ENCODE data around the gene KDM1A.
A peak's percentile ranks its signal among the peaks of the same experiment; 100 is the strongest.

Gene KDM1A

GRCh38 chr1:23020706-23021405 lies 1.6 kb downstream of the KDM1A start:
- no peak for DNase-seq (ENCODE audit: low read depth)
- peak overlapping the region; percentile 94 for H3K4me3 ChIP-seq (ENCODE audit: low read depth, low read length)
- TF ChIP-seq CTCF (IDR thresholded peaks at IDR 0.05; ENCODE audit: low read depth, low read length, missing control alignments), result no peak

GRCh38 chr1:23021834-23022233 lies 2.6 kb downstream of the KDM1A start:
- no peak overlapping the region; the same call in 1 of the 2 replicates for H3K4me3 ChIP-seq (ENCODE audit: low read depth, low read length)
- no peak for DNase-seq (ENCODE audit: low read depth)
- TF ChIP-seq CTCF (IDR thresholded peaks at IDR 0.05; ENCODE audit: low read depth, low read length, missing control alignments), result no peak

- no peak for DNase-seq (ENCODE audit: low read depth)
- H3K4me3 ChIP-seq (ENCODE audit: low read depth, low read length), result no peak overlapping the region
- no peak for TF ChIP-seq CTCF (IDR thresholded peaks at IDR 0.05; ENCODE audit: low read depth, low read length, missing control alignments)
Measured at GRCh38 chr1:23023174-23023845, 4.0 kb downstream of the KDM1A start.

- no peak for DNase-seq (ENCODE audit: low read depth)
- no peak for TF ChIP-seq CTCF (IDR thresholded peaks at IDR 0.05; ENCODE audit: low read depth, low read length, missing control alignments)
- H3K4me3 ChIP-seq (ENCODE audit: low read depth, low read length), result no peak overlapping the region
Measured at GRCh38 chr1:23026568-23026967, 7.3 kb downstream of the KDM1A start.

- no peak for TF ChIP-seq CTCF (IDR thresholded peaks at IDR 0.05; ENCODE audit: low read depth, low read length, missing control alignments)
- DNase-seq (ENCODE audit: low read depth), result no peak
Measured at GRCh38 chr1:23027352-23027907, 8.2 kb downstream of the KDM1A start.

GRCh38 chr1:23029337-23029736 lies 10.1 kb downstream of the KDM1A start:
- H3K4me3 ChIP-seq (ENCODE audit: low read depth, low read length), result no peak overlapping the region
- TF ChIP-seq CTCF (IDR thresholded peaks at IDR 0.05; ENCODE audit: low read depth, low read length, missing control alignments), result no peak
- no peak for DNase-seq (ENCODE audit: low read depth)

More at GRCh38 chr1:23027352-23027907, 8.2 kb downstream of the KDM1A start:
- no peak overlapping the region for H3K4me3 ChIP-seq (ENCODE audit: low read depth, low read length)

All from GM12864 (cell line).